Erythroblast (primary cell): ENCODE results near the gene RAD51B.

Experiments used
- GATA1 ChIP-seq: IDR thresholded peaks from 2 replicates; pipeline ENCODE4 v1.6.1; 2011; ENCODE audit warnings: low read depth, mild to moderate bottlenecking, control low read depth, low read length, moderate library complexity
- POLR2A ChIP-seq: IDR thresholded peaks from 2 replicates; pipeline ENCODE4 v1.6.1; 2011; ENCODE audit warnings: mild to moderate bottlenecking, low read length

GRCh38 chr14:68413509-68413908, 593.9 kb downstream of the RAD51B start:
- no peak for TF ChIP-seq POLR2A
- TF ChIP-seq GATA1, result no peak
